Peyer's patch (tissue), 4 donors: Measurements from ENCODE around the gene GDF7.

ENCODE experiments used
- POLR2A ChIP-seq, 2 donors: fragments of 450-650 bp; IDR thresholded peaks; one replicate each; pipeline ENCODE4 v1.5.1; 2017; ENCODE audit warnings: antibody characterized with exemption in 2 of 2, mild to moderate bottlenecking in 2 of 2, moderate library complexity in 2 of 2
- TF ChIP-seq, protein P1 (sequence below), 6 experiments: fragments of 450-650 bp in 4 of 6; fragments of 200-600 bp in 2 of 6; sonication (generic) in 1 of 6; IDR thresholded peaks; one replicate each; pipeline ENCODE4 v1.5.1; 2017 to 2019; ENCODE audit warnings: antibody characterized with exemption in 6 of 6, mild to moderate bottlenecking in 3 of 6, moderate library complexity in 1 of 6

DNA sequence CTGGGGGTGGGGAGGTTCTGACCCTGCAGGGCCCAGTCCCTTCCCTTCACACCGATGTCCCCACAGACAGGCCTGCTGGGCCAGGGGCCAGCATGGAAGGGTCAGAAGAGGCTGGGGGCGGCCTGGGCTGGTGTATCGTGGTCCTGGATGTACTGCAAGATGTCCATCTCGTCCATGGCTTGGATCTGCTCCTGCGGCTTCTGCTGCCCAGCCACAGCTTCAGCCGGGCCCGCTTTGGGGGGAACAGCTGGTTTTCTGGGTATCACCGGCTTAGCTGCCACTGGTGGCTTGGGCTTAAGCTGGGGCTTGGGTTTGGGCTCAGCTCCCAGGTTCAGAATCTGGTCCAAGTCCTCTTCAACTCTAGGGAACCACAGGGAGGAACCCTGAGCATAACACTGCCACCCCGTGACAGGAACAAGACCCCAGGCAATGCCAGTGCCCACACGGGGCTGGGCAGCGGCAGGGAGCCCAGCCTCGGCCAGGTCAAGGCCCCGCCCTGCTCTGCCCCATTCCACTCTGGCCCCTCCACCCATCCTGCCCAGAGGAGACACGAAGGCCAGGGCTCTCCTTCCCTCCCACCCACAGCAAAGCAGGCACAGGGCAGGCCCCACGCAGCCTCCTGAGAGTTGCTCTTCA lies 47.9 kb upstream of the GDF7 start:
- TF ChIP-seq, protein P1, sequence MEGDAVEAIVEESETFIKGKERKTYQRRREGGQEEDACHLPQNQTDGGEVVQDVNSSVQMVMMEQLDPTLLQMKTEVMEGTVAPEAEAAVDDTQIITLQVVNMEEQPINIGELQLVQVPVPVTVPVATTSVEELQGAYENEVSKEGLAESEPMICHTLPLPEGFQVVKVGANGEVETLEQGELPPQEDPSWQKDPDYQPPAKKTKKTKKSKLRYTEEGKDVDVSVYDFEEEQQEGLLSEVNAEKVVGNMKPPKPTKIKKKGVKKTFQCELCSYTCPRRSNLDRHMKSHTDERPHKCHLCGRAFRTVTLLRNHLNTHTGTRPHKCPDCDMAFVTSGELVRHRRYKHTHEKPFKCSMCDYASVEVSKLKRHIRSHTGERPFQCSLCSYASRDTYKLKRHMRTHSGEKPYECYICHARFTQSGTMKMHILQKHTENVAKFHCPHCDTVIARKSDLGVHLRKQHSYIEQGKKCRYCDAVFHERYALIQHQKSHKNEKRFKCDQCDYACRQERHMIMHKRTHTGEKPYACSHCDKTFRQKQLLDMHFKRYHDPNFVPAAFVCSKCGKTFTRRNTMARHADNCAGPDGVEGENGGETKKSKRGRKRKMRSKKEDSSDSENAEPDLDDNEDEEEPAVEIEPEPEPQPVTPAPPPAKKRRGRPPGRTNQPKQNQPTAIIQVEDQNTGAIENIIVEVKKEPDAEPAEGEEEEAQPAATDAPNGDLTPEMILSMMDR (IDR thresholded peaks at IDR 0.05): no peak
- TF ChIP-seq POLR2A (IDR thresholded peaks at IDR 0.05): no peak
